Measurements from ENCODE around the gene ABTB1. TPM values are rescaled to one million over a fixed set of nuclear protein-coding genes. Genes with fewer than 3 reads are reported as not detected.

ABTB1 gene
- polyA plus RNA-seq, 1 of the 3 experiments (the other 2 are of a cell fraction): 30.8 TPM

GRCh38 chr3:127678611-127679533 is 6.1 kb downstream of the ABTB1 start:
- Histone ChIP-seq H3K4me2 (no peak overlapping the region), H3F3A (replicated peaks; ENCODE audit: insufficient read depth) (no peaks in the 10 kb centered on the region), H3K27ac (ENCODE audit: low read depth in 2 of 2, low read length in 1 of 2) (no peak overlapping the region), H3K9ac (no peak overlapping the region), H3K4me3 (ENCODE audit: low read depth in 2 of 2, low read length in 1 of 2) (no peak overlapping the region), H3K9me3 (no peaks in the 10 kb centered on the region), H3K36me3 (replicated peaks in 1 of 2; ENCODE audit: control insufficient read depth in 1 of 2, insufficient read depth in 2 of 2, low read length in 1 of 2) (peaks cover 0 to 3% of the 10 kb centered on the region in 2 experiments), H3K27me3 (ENCODE audit: insufficient read depth) (no peaks in the 10 kb centered on the region), H3K4me1 (ENCODE audit: control insufficient read depth in 1 of 2, insufficient read depth in 2 of 2, low read depth in 1 of 2, low read length in 1 of 2) (peaks cover 0 to 8% of the 10 kb centered on the region in 2 experiments; a peak in 1 of 4 replicates), H3K79me2 (ENCODE audit: insufficient read depth) (peaks cover under 1% of the 10 kb centered on the region; the same call in 1 of the 2 replicates), H2AFZ (ENCODE audit: low read depth) (no peak overlapping the region), H3K9me2 (no peaks in the 10 kb centered on the region), H4K20me1 (ENCODE audit: insufficient read depth) (no peaks in the 10 kb centered on the region)
- CTCF ChIA-PET: interaction anchor here (1.1 to 4.8 kb wide), 5 partner anchors 12 to 293 kb away, joined by 3 to 34 read pairs (median 7); no protein-coding TSS in a partner anchor
- no peak for TF ChIP-seq USF1 (IDR thresholded peaks at IDR 0.05; ENCODE audit: borderline replicate concordance, low read depth)
- no peak for TF ChIP-seq GABPA (IDR thresholded peaks at IDR 0.05; ENCODE audit: low read depth)
- no peak for TF ChIP-seq MAX (IDR thresholded peaks at IDR 0.05; ENCODE audit: low read depth)
- TF ChIP-seq, protein P1, sequence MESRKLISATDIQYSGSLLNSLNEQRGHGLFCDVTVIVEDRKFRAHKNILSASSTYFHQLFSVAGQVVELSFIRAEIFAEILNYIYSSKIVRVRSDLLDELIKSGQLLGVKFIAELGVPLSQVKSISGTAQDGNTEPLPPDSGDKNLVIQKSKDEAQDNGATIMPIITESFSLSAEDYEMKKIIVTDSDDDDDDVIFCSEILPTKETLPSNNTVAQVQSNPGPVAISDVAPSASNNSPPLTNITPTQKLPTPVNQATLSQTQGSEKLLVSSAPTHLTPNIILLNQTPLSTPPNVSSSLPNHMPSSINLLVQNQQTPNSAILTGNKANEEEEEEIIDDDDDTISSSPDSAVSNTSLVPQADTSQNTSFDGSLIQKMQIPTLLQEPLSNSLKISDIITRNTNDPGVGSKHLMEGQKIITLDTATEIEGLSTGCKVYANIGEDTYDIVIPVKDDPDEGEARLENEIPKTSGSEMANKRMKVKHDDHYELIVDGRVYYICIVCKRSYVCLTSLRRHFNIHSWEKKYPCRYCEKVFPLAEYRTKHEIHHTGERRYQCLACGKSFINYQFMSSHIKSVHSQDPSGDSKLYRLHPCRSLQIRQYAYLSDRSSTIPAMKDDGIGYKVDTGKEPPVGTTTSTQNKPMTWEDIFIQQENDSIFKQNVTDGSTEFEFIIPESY (IDR thresholded peaks at IDR 0.05; ENCODE audit: borderline replicate concordance, low read depth): no peak
- no peak for TF ChIP-seq RFX5 (IDR thresholded peaks at IDR 0.05; ENCODE audit: low read length)
- TF ChIP-seq ELF1 (IDR thresholded peaks at IDR 0.05): no peak
- TF ChIP-seq MXI1 (IDR thresholded peaks at IDR 0.05; ENCODE audit: low read depth, low read length): no peak
- TF ChIP-seq NRF1 (IDR thresholded peaks at IDR 0.05; ENCODE audit: low read depth, low read length): no peak
- TF ChIP-seq, protein P2, sequence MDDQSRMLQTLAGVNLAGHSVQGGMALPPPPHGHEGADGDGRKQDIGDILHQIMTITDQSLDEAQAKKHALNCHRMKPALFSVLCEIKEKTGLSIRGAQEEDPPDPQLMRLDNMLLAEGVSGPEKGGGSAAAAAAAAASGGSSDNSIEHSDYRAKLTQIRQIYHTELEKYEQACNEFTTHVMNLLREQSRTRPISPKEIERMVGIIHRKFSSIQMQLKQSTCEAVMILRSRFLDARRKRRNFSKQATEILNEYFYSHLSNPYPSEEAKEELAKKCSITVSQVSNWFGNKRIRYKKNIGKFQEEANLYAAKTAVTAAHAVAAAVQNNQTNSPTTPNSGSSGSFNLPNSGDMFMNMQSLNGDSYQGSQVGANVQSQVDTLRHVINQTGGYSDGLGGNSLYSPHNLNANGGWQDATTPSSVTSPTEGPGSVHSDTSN (IDR thresholded peaks at IDR 0.05): no peak
- TF ChIP-seq EZH2phosphoT487 (IDR thresholded peaks at IDR 0.05; ENCODE audit: borderline replicate concordance, low read depth): no peak
- TF ChIP-seq TCF12 (IDR thresholded peaks at IDR 0.05): no peak
- TF ChIP-seq MEF2A (IDR thresholded peaks at IDR 0.05; ENCODE audit: borderline replicate concordance, low read depth): no peak
- TF ChIP-seq USF2 (IDR thresholded peaks at IDR 0.05; ENCODE audit: borderline replicate concordance, low read depth, low read length): no peak
- no peak for TF ChIP-seq FOSL2 (IDR thresholded peaks at IDR 0.05; ENCODE audit: borderline replicate concordance, low read depth)
- TF ChIP-seq EP300 (IDR thresholded peaks at IDR 0.05; ENCODE audit: borderline replicate concordance in 1 of 2, low read depth in 1 of 2, low read length in 1 of 2): no peak
- no peak for TF ChIP-seq RAD21 (IDR thresholded peaks at IDR 0.05; ENCODE audit: low read length)
- no peak for TF ChIP-seq FOXM1 (IDR thresholded peaks at IDR 0.05; ENCODE audit: low read depth)
- no peak for TF ChIP-seq JUND (IDR thresholded peaks at IDR 0.05)
- WGBS (ENCODE audit: low lambda C conversion rate): 94% methylated on average over 6 of the region's 12 CpGs
- POLR2A ChIA-PET: interaction anchor here (1.4 to 2.1 kb wide), 2 partner anchors 10 to 16 kb away, joined by 3 to 5 read pairs; no protein-coding TSS in a partner anchor
- DNase-seq: no peak
